Measurements from ENCODE around the gene FBXO48.
"Not testable (repeated sequence)": the region's sequence is repeated elsewhere in the genome, so short reads cannot be mapped to it uniquely, and the experiment has no call there.

The FBXO48 gene

DNA sequence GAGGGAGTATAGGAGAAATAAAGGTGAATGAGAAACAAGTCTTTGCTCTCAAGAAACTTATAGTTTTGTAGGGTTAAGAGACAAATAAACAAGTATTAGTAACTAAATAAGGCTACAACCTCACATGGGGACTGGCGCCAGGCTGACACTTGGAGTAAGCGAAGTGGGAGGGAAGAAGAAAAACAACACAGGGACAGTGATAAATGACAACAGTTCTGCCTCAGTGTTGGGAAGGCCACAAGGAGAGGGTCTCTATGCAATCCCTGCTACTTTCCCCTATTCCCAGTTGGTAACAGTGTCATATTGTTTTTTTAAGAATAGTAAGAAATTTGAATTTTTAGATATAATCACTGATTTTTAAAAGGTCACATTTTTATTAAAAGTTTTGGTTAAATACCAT is 4.3 kb upstream of the FBXO48 start:
- DNase-seq = no peak

- no peak for DNase-seq
Measured at GRCh38 chr2:68469935-68470334, 2.8 kb upstream of the FBXO48 start.

DNA sequence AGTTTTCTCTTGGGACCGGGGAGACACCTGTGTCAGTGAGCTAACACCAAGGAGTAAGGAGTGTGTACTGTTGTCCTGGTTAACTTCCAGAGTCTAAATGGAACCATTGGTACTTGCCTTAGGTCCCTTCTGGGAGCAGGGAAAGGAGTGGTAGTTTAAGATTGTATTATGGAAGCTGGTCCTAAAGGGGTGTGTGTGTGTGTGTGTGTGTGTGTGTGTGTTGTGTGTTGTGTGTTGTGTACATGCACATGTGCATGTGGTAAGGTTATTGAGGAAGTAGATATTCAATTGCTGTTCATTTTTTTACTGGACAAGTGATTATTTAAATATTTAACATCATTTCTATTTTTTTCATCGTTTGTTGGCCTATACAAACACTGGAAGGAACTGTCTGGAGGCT is 1.7 kb upstream of the FBXO48 start:
- no peak for DNase-seq

- no peak for DNase-seq
Measured at GRCh38 chr2:68466778-68467076, 367 bp downstream of the FBXO48 start.

GRCh38 chr2:68466361-68466777 is 725 bp downstream of the FBXO48 start:
- peak in 1 of 14 donors; percentile 25 for DNase-seq

DNA sequence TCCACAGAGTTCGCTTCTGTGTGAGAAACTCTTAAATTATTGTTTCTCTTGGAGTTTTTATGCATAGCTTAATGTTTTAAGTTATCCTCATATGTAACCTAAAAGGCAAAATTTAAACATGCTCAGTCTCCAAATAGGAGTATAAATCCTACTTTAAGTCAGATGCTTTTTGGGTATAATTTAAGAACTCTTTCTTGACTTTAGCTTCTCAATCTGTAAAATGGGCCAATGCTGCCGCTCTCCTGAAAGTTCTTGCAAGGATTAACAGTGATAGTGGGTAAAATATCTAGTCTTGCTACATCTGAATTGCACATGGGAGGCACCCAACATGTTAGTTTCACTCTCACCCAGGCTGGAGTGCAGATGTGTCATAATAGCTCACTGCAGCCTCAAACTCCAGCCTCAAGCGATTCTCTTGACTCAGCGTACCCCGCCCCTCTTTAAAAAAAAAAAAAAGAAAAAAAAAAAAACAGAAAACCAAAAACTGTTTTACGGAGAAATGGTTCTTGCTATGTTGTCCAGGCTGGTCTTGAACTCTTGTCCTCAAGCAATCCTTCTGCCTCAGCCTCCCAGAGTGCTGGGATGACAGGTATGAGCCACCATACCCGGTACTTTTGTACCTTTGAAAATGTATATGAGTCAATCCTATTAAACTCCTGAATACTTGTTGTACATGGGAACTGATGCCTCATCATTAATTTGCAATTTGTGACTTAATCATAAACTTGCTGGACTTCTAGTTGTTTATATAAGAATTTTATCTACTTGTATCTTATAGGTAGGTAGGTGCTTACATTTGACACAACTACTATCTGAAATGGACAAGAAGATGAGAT is 1.8 kb downstream of the FBXO48 start:
- DNase-seq = no peak

DNA sequence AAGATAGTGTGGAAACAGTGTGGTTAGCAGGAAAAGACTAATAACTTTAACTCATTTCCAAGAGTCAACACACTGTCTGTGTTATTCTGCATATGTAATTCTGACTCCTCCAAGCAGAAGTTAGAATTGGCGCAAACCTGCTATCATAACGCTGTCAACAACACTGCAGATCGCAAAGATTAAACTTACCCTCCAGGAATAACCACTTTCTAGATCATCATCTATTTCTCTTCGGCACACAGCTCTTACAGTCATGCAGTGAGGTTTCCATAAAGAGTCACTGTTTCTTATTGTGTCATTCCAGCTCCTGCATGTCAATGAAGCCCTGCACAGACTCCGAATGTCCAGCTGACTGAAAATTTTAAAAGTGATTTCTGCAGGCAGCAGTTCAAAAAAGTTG is 2.4 kb downstream of the FBXO48 start:
- no peak for DNase-seq

DNA sequence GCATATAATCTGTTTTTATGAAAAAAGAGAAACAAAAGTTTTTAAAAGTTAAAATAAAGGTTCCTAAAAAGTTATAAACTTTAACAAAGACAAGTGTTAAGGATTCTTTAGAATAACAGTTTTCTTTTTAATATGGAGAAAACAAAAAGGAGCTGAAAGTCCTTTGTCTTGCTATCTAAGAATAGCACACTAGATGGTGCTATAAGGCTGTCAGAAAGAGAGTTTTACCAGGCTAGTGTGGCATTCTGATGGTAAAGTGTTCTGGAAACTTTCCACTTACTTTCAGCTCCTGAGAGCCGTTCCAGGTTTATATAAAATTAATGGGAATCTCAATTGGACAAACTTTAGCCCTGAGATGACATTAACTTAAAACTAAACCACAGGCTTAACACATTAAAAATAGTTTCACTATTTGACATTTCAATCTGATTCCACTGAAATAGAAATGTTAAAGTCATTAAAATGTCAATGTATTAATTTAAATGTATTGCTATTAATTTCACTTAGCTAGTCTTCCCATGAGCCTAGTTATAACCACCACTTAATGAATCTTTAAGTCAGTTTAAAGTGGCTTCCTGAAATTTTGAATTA is 3.7 kb downstream of the FBXO48 start:
- DNase-seq = no peak

- DNase-seq = no peak
Measured at GRCh38 chr2:68458981-68459380, 8.1 kb downstream of the FBXO48 start.

DNA sequence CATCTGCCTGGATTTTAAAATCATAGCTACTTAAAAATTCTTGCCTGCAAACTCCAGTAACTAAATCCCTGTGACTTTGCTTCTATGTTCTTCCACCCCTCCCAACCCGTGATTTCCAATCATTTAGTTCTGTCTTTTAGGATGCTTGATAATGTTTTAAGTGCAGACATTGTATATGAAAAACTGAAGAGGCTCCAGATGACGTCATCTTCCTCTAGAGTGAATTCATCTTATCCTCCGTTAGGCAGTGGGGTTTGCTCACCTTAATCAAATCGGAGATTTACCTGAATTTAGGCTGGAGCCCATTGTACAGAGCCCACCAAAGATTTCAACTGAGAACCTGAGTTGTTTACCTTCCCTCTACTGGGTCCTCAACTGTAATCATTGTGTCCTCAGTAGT is 10.9 kb downstream of the FBXO48 start:
- no peak for DNase-seq

GRCh38 chr2:68454719-68455118 is 12.4 kb downstream of the FBXO48 start:
- DNase-seq = no peak

GRCh38 chr2:68453761-68454360 is 13.2 kb downstream of the FBXO48 start:
- no peak for DNase-seq

DNA sequence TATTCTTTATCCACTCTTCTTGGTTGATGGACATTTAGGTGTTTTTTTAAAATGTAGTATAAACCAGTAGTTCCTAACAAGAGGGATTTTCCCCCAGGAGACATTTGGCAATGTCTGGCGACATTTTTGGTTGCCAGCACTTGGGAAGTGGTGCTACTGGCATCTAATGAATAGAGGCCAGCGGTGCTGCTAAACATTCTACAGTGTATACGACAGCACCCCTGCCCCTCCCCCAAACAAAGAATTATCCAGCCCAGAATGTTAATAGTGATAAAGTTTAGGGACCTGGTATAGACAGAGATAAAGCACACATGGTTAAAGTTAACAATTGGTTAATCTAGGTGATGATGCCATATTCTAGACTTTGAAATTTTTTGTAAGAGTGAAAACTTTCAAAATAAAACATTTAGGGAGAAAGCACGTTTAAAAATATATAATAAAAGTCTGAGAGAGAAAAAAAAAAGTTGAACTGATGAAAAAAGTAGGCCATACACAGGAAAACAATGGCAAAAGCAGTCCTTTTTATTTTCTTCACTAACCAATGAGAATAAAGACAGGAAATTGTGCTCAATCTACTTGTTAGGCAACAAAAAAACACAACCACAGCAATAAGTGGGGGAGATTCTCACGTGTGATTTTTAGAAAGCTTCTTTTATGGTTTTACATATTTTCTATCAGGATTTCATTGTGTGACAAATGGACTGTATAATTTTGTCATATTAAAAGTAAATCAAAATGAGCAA is 14.8 kb downstream of the FBXO48 start:
- DNase-seq = no peak

DNA sequence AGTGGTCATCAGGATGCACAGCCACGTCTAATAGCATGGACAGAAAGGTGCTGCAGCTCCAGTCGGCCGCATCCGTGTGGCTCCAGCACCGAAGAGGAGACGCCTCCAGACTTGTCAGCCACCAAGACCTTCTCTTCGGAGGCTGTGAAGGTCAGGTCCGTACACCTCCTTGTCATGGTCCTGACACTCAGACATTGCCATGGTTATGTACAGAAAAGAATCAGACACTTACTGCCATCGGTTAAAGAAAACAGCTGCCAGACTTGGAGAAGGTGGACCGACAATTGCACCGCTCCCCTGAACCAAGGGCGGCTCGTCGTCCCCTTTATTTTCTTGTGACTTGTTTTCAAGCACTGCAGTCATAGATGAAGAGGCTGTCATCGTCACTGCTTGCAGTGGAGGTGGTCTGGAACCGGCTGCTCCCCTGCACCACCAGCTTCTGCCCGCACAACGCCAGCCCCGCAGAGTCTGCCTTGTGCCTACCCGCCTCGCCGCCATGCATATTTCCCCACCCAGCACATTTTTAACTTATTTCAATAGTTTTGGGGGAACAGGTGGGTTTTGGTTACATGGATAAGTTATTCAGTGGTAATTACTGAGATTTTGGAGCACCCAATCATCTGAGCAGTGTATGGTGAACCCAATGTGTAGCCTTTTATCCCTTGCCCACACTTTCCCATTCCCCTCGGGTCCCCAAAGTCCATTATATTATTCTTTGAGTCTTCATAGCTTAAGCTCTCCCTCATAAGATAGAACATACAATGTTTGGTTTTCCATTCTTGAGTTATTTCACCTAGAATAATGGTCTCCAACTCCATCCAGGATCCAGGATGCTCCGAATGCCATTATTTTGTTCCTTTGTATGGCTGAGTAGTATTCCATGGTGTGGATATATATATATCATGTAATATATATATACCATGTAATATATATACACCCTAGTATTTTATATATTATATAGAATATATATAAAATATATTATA is 18.1 kb downstream of the FBXO48 start:
- no peak for DNase-seq

- no peak for DNase-seq
Measured at GRCh38 chr2:68447118-68447517, 20.0 kb downstream of the FBXO48 start.

DNA sequence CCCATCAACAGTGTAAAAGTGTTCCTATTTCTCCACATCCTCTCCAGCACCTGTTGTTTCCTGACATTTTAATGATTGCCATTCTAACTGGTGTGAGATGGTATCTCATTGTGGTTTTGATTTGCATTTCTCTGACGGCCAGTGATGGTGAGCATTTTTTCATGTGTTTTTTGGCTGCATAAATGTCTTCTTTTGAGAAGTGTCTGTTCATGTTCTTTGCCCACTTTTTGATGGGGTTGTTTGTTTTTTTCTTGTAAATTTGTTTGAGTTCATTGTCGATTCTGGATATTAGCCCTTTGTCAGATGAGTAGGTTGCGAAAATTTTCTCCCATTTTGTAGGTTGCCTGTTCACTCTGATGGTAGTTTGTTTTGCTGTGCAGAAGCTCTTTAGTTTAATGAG is 20.7 kb downstream of the FBXO48 start:
- DNase-seq = not testable (repeated sequence)

GRCh38 chr2:68441994-68442322 is 25.1 kb downstream of the FBXO48 start:
- no peak for DNase-seq

GRCh38 chr2:68441179-68441993 is 25.7 kb downstream of the FBXO48 start:
- peak in 12 of 14 donors; percentile 32 to 73 (median 62) for DNase-seq

DNA sequence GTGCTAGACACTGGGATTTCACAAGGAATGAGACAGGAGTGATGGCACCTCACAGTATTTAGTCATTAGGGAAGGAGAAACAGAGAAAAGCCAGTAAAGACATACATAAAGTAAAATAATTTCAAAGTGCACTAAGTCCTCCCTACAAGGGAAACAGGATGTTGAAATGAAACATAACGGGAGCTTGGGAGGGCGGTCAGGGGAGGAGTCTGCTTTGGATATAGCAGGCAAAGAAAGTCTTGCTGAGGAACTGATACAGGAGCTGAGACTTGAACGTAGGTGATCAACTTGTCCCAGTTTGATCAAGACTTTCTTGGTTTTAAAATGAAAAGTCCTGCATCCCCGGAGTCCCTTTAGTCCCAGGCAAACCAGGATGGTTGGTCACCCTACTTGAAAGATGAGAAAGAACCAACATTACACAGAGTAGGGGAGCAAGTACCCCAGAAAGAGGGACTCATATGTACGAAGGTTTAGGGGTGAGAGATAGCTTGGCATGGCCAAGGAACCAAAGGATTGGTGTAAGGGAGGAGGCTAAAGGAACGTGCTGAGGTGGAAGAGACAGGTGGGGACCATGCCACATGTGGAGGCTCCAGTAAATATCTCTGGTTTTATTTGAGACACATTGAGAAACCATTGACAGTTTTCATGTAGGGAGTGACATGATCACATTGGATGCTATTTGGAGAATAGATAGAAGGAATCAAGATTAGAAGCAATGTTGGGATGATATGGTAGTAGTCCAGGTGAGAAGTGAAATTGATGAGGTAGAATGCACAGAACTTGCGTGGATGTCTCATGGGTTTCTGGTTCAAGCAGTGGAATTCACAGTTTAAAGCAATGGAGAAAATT is 28.4 kb downstream of the FBXO48 start:
- DNase-seq = no peak

GRCh38 chr2:68436270-68436669 is 30.8 kb downstream of the FBXO48 start:
- DNase-seq = peak in 1 of 14 donors; percentile 49
